GM18951 (cell line): ENCODE results near the gene PCK1.
"Not testable (repeated sequence)": the region's sequence is repeated elsewhere in the genome, so short reads cannot be mapped to it uniquely, and the experiment has no call there.

Experiments
- POLR2A ChIP-seq: IDR thresholded peaks from 4 replicates; pipeline ENCODE4 v1.6.1; 2011; ENCODE audit warnings: mild to moderate bottlenecking; ENCODE audit not compliant: insufficient read length, insufficient read depth; ENCODE audit errors: extremely low read depth
- in situ Hi-C: fragments of 300-500 bp; cut with MboI; formaldehyde crosslinking; loops from one replicate; pipeline ENCODE4 v1.12.0; 2022; ENCODE audit warnings: low sequenced_read_pairs, mixed read lengths, inconsistent platforms; ENCODE audit not compliant: unreplicated experiment

Gene PCK1

DNA sequence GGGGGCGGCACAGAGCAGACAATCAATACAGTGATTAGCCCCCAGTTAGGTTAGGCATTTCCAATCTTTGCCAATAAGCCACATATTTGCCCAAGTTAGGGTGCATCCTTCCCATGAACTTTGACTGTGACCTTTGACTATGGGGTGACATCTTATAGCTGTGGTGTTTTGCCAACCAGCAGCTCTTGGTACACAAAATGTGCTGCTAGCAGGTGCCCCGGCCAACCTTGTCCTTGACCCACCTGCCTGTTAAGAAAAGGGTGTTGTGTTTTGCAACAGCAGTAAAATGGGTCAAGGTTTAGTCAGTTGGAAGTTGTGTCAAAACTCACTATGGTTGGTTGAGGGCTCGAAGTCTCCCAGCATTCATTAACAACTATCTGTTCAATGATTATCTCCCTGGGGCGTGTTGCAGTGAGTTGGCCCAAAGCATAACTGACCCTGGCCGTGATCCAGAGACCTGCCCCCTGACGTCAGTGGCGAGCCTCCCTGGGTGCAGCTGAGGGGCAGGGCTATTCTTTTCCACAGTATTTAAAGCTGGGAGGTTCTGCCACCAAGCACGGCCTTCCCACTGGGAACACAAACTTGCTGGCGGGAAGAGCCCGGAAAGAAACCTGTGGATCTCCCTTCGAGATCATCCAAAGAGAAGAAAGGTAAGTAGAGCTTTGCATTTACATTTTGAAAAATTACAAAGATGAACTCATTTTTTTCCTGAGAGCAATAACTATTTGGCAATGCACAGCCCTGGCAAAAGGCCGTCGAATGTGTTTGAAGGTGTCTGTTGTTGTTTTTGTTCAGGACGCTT lies at the start of gene PCK1:
PCK1 (plus strand) TSS at position 557 of the 802 bp plus-strand sequence. CDS start 302 bp downstream, outside the sequence.
- in situ Hi-C loops, result loop anchor here (25.0 kb wide), 1 partner anchor 473 kb away; no protein-coding TSS in a partner anchor
- TF ChIP-seq POLR2A, result no peak

DNA sequence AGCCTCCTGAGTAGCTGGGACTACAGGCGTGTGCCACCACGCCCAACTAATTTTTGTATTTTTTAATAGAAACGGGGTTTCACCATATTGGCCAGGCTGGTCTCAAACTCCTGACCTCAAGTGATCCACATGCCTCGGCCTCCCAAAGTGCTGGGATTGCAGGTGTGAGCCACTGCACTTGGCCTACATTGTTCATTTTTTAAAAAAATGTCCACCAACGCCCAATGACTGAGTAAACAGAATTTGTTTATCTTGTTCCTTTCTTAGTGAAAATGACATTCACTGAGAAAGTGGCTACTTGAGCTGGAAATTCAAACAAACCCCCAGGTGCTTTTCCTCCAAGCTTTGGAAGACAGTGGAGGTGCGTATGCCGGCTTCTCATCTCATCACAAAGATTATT lies 49.2 kb upstream of the PCK1 start:
- in situ Hi-C loops, result not testable (repeated sequence)

- TF ChIP-seq POLR2A, result no peak
- in situ Hi-C loops, result no loop called here
Measured at GRCh38 chr20:57512432-57512831, 48.5 kb upstream of the PCK1 start.

GRCh38 chr20:57513199-57513598 lies 47.7 kb upstream of the PCK1 start:
- TF ChIP-seq POLR2A, result no peak
- in situ Hi-C loops, result no loop called here

- TF ChIP-seq POLR2A, result no peak
- in situ Hi-C loops, result no loop called here
Measured at GRCh38 chr20:57514273-57514751, 46.6 kb upstream of the PCK1 start.

- TF ChIP-seq POLR2A, result no peak
- in situ Hi-C loops, result no loop called here
Measured at GRCh38 chr20:57517904-57518303, 43.0 kb upstream of the PCK1 start.

DNA sequence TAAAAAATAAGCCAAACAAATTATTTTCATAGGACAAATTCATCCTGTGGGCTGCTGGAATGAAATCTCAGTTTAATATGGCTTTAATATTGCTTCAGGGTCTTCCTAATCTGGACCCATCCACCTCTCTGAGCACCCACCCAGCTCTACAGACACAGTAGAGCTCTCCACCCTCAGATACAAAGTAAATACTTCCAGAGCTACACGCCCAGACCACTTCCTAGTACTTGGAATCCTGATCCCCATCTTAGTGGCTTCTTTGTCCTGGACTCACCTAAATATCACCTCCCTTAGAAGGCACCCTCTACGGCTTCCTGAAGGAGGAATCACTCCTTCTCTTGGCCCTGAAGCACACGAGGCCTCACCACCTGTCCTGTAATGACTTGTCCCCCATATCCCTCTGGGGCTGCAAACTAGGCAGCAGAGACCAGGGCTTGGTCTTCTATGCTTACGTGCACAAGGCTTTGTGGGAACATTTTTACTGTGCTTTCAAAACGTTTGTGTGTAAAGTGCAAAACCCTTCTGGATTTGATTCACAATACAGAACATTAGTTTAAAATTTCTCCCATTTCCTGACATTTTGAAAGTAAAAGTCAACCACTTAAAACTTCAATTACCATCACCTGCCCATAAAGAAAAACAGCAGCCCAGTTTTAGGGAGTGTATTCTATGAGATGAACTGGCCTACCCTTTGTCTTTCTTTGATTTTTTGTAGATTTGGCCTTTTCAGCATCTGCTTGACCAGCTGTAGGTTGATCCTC lies 38.4 kb upstream of the PCK1 start:
- TF ChIP-seq POLR2A, result no peak

GRCh38 chr20:57523782-57524181 lies 37.1 kb upstream of the PCK1 start:
- in situ Hi-C loops, result loop anchor here (5.0 kb wide), 1 partner anchor 69 kb away; no protein-coding TSS in a partner anchor

More for the DNA sequence above, 38.4 kb upstream of the PCK1 start:
- in situ Hi-C loops, result loop anchor here (5.0 kb wide), 1 partner anchor 70 kb away; no protein-coding TSS in a partner anchor

GRCh38 chr20:57524511-57525176 lies 36.3 kb upstream of the PCK1 start, which contains the start of gene CTCFL:
CTCFL (minus strand) TSS chr20:57525140; CDS start chr20:57524205, 935 bp downstream.
- in situ Hi-C loops, result loop anchor here (5.0 kb wide), 1 partner anchor 68 kb away; no protein-coding TSS in a partner anchor
- TF ChIP-seq POLR2A, result no peak

More at GRCh38 chr20:57523782-57524181, 37.1 kb upstream of the PCK1 start:
- no peak for TF ChIP-seq POLR2A

- no peak for TF ChIP-seq POLR2A
- in situ Hi-C loops, result no loop called here
Measured at GRCh38 chr20:57525328-57526086, 35.4 kb upstream of the PCK1 start.

- TF ChIP-seq POLR2A, result no peak
- in situ Hi-C loops, result no loop called here
Measured at GRCh38 chr20:57526087-57526884, 34.6 kb upstream of the PCK1 start.

DNA sequence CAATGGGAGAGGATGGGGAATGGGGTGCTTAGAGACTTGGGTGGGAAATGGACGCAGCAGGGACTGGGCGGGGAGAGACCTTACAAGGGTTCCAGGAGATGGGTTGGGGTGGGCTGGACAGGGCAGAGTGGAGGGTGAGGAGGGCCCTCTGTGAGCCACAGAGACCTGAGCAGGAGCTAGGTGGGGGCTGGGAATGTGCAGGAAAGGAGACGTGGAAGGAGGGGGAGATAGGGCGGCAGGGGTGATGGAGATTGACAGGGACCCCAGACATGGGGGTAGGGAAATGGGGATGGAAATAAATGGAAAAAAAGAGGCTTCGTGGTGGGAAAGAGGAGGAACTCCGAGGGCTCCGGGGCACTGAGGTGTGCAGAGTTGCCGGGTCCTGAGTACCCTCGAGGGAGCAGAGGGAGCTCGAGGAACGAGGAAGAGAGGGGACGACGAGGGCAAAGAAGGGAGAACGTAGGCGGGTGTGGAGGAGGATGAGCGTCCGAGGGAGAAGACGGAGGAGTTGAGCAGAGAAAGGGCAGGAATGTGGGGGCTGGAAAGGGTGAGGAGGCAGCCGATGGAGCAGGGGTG lies 33.9 kb upstream of the PCK1 start:
- TF ChIP-seq POLR2A, result no peak
- in situ Hi-C loops, result no loop called here
